Fibroblast of the aortic adventitia (primary cell): ENCODE data around the gene LMCD1. TPM values are rescaled to one million over a fixed set of nuclear protein-coding genes. Genes with fewer than 3 reads are reported as not detected.

Experiments used
- DNase-seq: peaks from one replicate; pipeline ENCODE4 v3.0.0-alpha.2; 2010; ENCODE audit warnings: low read depth
- H3K4me3 ChIP-seq: 2 replicates; pipeline ENCODE4 v1.5.1; 2011; ENCODE audit warnings: low read depth, mild to moderate bottlenecking, control low read depth, low read length, moderate library complexity
- CTCF ChIP-seq: IDR thresholded peaks from 2 replicates; pipeline ENCODE4 v1.5.1; 2011; ENCODE audit warnings: mild to moderate bottlenecking, low read length, control low read depth, inconsistent platforms; ENCODE audit not compliant: insufficient read depth
- total RNA-seq: library from RNA; depleted of rRNA; stranded (reverse); fragments of >200 nt; gene quantifications from 2 replicates; pipeline ENCODE4 v1.2.3, GENCODE V29; 2012; ENCODE audit warnings: low replicate concordance

Gene LMCD1
- total RNA-seq, result 22.4 and 30.3 TPM in 2 replicates

GRCh38 chr3:8501371-8502131 lies at the start of gene LMCD1:
Gene LMCD1 (plus strand): TSS chr3:8501823. CDS start chr3:8501939, 116 bp downstream.
- peak; percentile 51 for TF ChIP-seq CTCF

GRCh38 chr3:8452112-8452511 lies 49.5 kb upstream of the LMCD1 start:
- no peak for DNase-seq
- no peak overlapping the region for H3K4me3 ChIP-seq
- TF ChIP-seq CTCF, result no peak

More at GRCh38 chr3:8501371-8502131, at the start of gene LMCD1:
- peak within 1 kb of the TSS; percentile 69 for H3K4me3 ChIP-seq
- peak; percentile 94 for DNase-seq

DNA sequence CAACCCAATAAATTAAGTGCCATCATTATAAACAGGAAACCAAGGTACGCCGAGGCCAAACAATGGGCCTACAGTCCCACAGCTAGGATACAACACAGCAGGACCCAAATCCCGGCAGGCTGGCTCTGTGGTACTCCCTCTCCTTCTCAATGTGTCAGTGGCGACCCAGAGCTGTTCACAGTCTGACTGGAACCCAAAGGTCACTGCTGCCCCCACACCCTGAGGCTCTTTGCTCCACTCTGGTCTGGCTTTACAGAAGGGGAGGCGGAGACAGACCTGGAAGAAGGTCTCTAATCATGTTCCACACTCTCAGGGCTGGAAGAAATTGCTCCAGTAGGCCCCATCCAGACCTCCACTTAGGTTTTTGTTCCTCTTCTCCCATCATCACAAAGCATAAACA lies 48.5 kb upstream of the LMCD1 start:
- DNase-seq, result no peak
- H3K4me3 ChIP-seq, result no peak overlapping the region
- TF ChIP-seq CTCF, result no peak

DNA sequence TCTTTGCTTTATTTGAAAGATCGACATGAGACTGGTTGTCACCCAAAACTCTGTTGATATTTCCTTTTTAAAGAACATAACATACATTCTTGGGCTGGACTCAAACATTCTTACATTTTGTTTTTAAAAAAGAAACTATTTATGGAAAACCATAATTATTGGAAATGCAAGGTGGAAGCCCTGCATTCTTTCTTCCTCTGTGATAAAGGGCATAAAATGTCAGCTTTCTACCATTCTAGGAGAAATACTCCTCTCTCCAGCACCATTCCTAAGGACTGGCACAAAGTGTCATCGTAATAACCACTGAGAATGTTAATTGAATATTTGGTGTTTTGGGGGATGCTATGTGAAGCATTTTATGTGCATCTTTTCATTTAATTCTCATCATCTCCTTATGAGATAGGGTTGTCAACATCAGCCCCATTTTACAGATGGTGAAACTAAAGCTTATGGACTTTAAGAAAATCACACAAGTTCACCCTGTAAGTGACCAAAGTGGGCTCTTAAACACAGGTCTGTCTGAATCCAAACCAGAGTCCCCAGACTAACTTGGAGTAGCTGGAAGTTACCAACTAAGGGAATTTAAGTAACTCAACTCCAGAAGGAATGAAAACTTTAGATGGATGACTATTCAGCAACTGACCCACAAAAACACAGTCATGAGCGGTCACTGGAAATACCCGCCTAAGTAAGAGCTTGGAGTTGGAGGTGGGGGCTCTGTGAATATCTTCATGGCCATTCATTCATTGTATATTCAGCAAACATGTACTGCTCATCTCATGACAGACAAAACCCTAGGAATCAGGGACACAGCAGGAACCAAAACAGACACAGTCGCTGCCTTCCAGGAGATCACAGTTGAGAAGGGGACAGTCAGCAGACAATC lies 45.9 kb upstream of the LMCD1 start:
- TF ChIP-seq CTCF, result no peak
- peak; percentile 41 for DNase-seq
- H3K4me3 ChIP-seq, result no peak overlapping the region

GRCh38 chr3:8456412-8456811 lies 45.2 kb upstream of the LMCD1 start:
- TF ChIP-seq CTCF, result no peak

GRCh38 chr3:8457039-8457438 lies 44.6 kb upstream of the LMCD1 start:
- no peak for TF ChIP-seq CTCF
- peak; percentile 85 for DNase-seq

More at GRCh38 chr3:8456412-8456811, 45.2 kb upstream of the LMCD1 start:
- no peak for DNase-seq
- no peak overlapping the region for H3K4me3 ChIP-seq

More at GRCh38 chr3:8457039-8457438, 44.6 kb upstream of the LMCD1 start:
- no peak overlapping the region for H3K4me3 ChIP-seq
